PC-3 (cell line): ENCODE results near the gene ESPNL.

Experiments
- CTCF ChIP-seq: fragments of 300-600 bp; sonication (generic); conservative IDR thresholded peaks from 2 replicates; pipeline ENCODE4 v1.5.1; 2017; ENCODE audit warnings: antibody characterized with exemption, low read depth, mild to moderate bottlenecking, low read length
- EZH2 ChIP-seq: fragments of 300-600 bp; sonication (generic); IDR thresholded peaks from one replicate; pipeline ENCODE4 v1.6.1; 2017; ENCODE audit warnings: antibody characterized with exemption, mild to moderate bottlenecking, low read length; ENCODE audit not compliant: unreplicated experiment

GRCh38 chr2:238152771-238153688 is 52.9 kb downstream of the ESPNL start:
- TF ChIP-seq CTCF: peak; percentile 44; the same call in 1 of the 2 replicates
- no peak for TF ChIP-seq EZH2
